Mammary epithelial cell (primary cell): ENCODE measurements around the gene FMO3.

Source experiments
- CTCF ChIP-seq, 2 donors: IDR thresholded peaks in 1 of 2; conservative IDR thresholded peaks in 1 of 2; 2 replicates each; pipeline ENCODE4 v1.5.1; 2011 to 2012; ENCODE audit warnings: inconsistent platforms in 2 of 2, low read length in 2 of 2, mild to moderate bottlenecking in 2 of 2, control low read depth in 1 of 2, low read depth in 1 of 2; ENCODE audit not compliant: insufficient read depth in 1 of 2; ENCODE audit errors: extremely low read depth in 1 of 2
- EZH2 ChIP-seq: IDR thresholded peaks from 2 replicates; pipeline ENCODE4 v1.6.1; 2012; ENCODE audit warnings: low read length, inconsistent platforms, borderline replicate concordance

DNA sequence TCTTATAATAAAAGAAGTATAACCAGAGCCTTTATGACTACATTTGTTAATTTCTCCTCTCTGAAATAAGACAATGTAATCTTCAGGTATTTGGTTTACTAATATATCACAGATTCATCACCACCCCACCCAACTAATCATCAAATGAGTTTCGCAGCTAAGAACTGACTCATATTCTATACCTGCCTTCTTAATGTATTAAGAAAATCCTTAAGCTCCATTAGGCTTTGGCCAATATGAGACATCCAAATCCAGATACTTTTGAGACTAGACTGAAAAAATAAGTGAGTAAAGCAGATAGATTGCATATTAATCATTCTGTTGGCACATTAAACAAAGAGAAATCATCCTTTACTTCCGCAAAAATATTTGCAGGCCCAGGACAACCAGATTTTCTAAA lies 75.7 kb downstream of the FMO3 start:
- TF ChIP-seq CTCF (conservative IDR thresholded peaks at IDR 0.05 in 1 of 2, IDR thresholded peaks at IDR 0.05 in 1 of 2; ENCODE audit: extremely low read depth in 1 of 2, insufficient read depth in 1 of 2, low read depth in 1 of 2, low read length in 2 of 2): no peak
- TF ChIP-seq EZH2: no peak
